Kidney capillary endothelial cell (primary cell): Measurements from ENCODE around the gene ADGRE3.
"Not testable (repeated sequence)": the region's sequence is repeated elsewhere in the genome, so short reads cannot be mapped to it uniquely, and the experiment has no call there.

ENCODE experiments used
- DNase-seq: peaks from one replicate; pipeline ENCODE4 v3.0.0-alpha.2; 2018; ENCODE audit warnings: low spot score

ADGRE3 gene

GRCh38 chr19:14599548-14600147 lies 75.0 kb downstream of the ADGRE3 start:
- no peak for DNase-seq

GRCh38 chr19:14595558-14595957 lies 79.1 kb downstream of the ADGRE3 start:
- no peak for DNase-seq

GRCh38 chr19:14589433-14589832 lies 85.2 kb downstream of the ADGRE3 start:
- DNase-seq = not testable (repeated sequence)

GRCh38 chr19:14585187-14585586 lies 89.5 kb downstream of the ADGRE3 start:
- not testable (repeated sequence) for DNase-seq

GRCh38 chr19:14584372-14584771 lies 90.3 kb downstream of the ADGRE3 start:
- DNase-seq = not testable (repeated sequence)

GRCh38 chr19:14582894-14583340 lies 91.7 kb downstream of the ADGRE3 start, which contains the start of gene CLEC17A:
TSS of gene CLEC17A (plus strand) at chr19:14583084. CDS start at chr19:14583161, 77 bp downstream.
- DNase-seq = no peak

- no peak for DNase-seq
Measured at GRCh38 chr19:14580623-14581237, 93.9 kb downstream of the ADGRE3 start.

- no peak for DNase-seq
Measured at GRCh38 chr19:14577885-14578427, 96.7 kb downstream of the ADGRE3 start.

GRCh38 chr19:14577264-14577663 lies 97.4 kb downstream of the ADGRE3 start:
- DNase-seq = no peak

- no peak for DNase-seq
Measured at GRCh38 chr19:14576363-14576762, 98.3 kb downstream of the ADGRE3 start.

GRCh38 chr19:14575428-14575980 lies 99.1 kb downstream of the ADGRE3 start:
- DNase-seq = no peak

- peak; percentile 91 for DNase-seq
Measured at GRCh38 chr19:14571695-14572490, 102.8 kb downstream of the ADGRE3 start, which contains the start of gene NDUFB7. TSS of gene NDUFB7 (minus strand) at chr19:14572066. CDS start at chr19:14572000, 66 bp downstream.

GRCh38 chr19:14570864-14571527 lies 103.6 kb downstream of the ADGRE3 start:
- DNase-seq = no peak
